Smooth muscle cell (in vitro differentiated cells): ENCODE results near the gene SMARCAD1. TPM values are rescaled to one million over a fixed set of nuclear protein-coding genes. Genes with fewer than 3 reads are reported as not detected.
"Not testable (repeated sequence)": the region's sequence is repeated elsewhere in the genome, so short reads cannot be mapped to it uniquely, and the experiment has no call there.

ENCODE experiments used
- DNase-seq: peaks from one replicate; lab custom pipeline; 2025; ENCODE audit not compliant: unreplicated experiment; lab: John Stamatoyannopoulos, UW
- H2AFZ ChIP-seq: fragments of 200-600 bp; sonication (generic); 2 replicates; pipeline ENCODE4 v1.6.0; 2016; ENCODE audit warnings: antibody characterized with exemption, low read depth, mild to moderate bottlenecking
- H3F3A ChIP-seq: fragments of 200-600 bp; sonication (generic); 2 replicates; pipeline ENCODE4 v1.6.0; 2017; ENCODE audit warnings: antibody characterized with exemption, low read depth
- H3K27ac ChIP-seq: fragments of 200-600 bp; sonication (generic); 2 replicates; pipeline ENCODE4 v1.5.1; 2016; ENCODE audit warnings: low read depth, mild to moderate bottlenecking
- H3K27me3 ChIP-seq: fragments of 200-600 bp; sonication (generic); 2 replicates; pipeline ENCODE4 v1.6.1; 2016; ENCODE audit warnings: low read depth, mild to moderate bottlenecking
- H3K36me3 ChIP-seq: fragments of 200-600 bp; sonication (generic); 2 replicates; pipeline ENCODE4 v1.5.1; 2016; ENCODE audit warnings: low read depth
- H3K4me1 ChIP-seq: fragments of 200-600 bp; sonication (generic); 2 replicates; pipeline ENCODE4 v1.5.1; 2016; ENCODE audit warnings: low read depth
- H3K4me2 ChIP-seq: fragments of 200-600 bp; sonication (generic); 2 replicates; pipeline ENCODE4 v1.6.0; 2016; ENCODE audit warnings: mild to moderate bottlenecking
- H3K4me3 ChIP-seq: fragments of 200-600 bp; sonication (generic); 2 replicates; pipeline ENCODE4 v1.5.1; 2016; ENCODE audit warnings: mild to moderate bottlenecking
- H3K79me2 ChIP-seq: fragments of 200-600 bp; sonication (generic); 2 replicates; pipeline ENCODE4 v1.6.0; 2016; ENCODE audit warnings: low read depth, mild to moderate bottlenecking
- H3K9ac ChIP-seq: fragments of 200-600 bp; sonication (generic); 2 replicates; pipeline ENCODE4 v1.6.0; 2016; ENCODE audit warnings: low read depth
- H3K9me3 ChIP-seq: fragments of 200-600 bp; sonication (generic); replicated peaks from 2 replicates; pipeline ENCODE4 v1.5.1; 2016; ENCODE audit warnings: low read depth
- H4K20me1 ChIP-seq: fragments of 200-600 bp; sonication (generic); 2 replicates; pipeline ENCODE4 v1.6.0; 2016; ENCODE audit warnings: low read depth
- WGBS: methylation state at CpG from one replicate; pipeline ENCODE4 v1.1.7; 2016; ENCODE audit warnings: low lambda C conversion rate; 5-methylcytosine and 5-hydroxymethylcytosine counted together
- polyA plus RNA-seq: library from polyadenylated mRNA; unstranded; fragments of >200 nt; fragmentation: Nextera tagmentation; extraction: Ambion mirVana; gene quantifications from 2 replicates; pipeline ENCODE4 v1.2.1, GENCODE V29; 2016
- total RNA-seq: library from RNA; depleted of rRNA; stranded (reverse); fragments of >200 nt; gene quantifications from 2 replicates; pipeline ENCODE4 v1.2.3, GENCODE V29; 2014
- TF ChIP-seq, protein P1 (sequence below): fragments of 200-600 bp; sonication (generic); IDR thresholded peaks from 2 replicates; pipeline ENCODE4 v1.5.1; 2017; ENCODE audit warnings: borderline replicate concordance, mild to moderate bottlenecking, antibody characterized with exemption; ENCODE audit not compliant: insufficient read depth, poor library complexity, severe bottlenecking

SMARCAD1 gene
- total and polyA plus RNA-seq, 2 experiments from 2014 or later = 12.6 to 42.7 TPM

DNA sequence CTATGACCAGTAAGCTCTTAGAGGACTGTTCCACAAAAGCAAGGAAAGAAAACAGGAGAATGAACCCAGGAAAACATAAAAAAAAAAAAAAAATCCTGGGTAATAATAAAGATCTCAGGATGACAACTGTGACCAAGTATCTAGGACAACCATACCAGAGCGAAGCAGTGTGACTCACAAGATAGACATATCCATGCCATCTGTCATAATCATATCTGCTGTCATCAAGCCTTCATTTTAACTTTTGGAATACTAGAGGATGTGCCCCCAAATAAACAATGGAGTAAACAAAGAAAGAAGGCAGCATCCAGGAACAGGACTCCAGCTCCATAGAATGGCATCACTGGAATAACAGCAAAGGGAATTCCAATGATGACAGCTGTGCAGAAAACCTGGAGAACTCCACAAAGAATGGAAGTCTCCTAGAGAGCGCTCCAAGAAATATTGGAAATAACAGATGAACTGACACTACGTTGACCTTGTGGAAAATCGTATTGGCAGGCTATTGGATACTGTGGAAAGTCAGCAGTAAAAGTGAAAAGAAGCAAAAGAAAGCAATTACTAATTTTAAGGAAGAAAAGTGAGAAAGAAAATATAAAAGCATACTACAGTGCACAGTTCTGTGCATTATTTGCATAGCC is 99.7 kb downstream of the SMARCAD1 start:
- DNase-seq = no peak
- H3K9ac ChIP-seq = no peak overlapping the region
- no peaks in the 10 kb centered on the region for H3K36me3 ChIP-seq
- H3K9me3 ChIP-seq = no peaks in the 10 kb centered on the region
- no peak overlapping the region for H2AFZ ChIP-seq
- H3F3A ChIP-seq = no peaks in the 10 kb centered on the region
- no peaks in the 10 kb centered on the region for H4K20me1 ChIP-seq
- TF ChIP-seq, protein P1, sequence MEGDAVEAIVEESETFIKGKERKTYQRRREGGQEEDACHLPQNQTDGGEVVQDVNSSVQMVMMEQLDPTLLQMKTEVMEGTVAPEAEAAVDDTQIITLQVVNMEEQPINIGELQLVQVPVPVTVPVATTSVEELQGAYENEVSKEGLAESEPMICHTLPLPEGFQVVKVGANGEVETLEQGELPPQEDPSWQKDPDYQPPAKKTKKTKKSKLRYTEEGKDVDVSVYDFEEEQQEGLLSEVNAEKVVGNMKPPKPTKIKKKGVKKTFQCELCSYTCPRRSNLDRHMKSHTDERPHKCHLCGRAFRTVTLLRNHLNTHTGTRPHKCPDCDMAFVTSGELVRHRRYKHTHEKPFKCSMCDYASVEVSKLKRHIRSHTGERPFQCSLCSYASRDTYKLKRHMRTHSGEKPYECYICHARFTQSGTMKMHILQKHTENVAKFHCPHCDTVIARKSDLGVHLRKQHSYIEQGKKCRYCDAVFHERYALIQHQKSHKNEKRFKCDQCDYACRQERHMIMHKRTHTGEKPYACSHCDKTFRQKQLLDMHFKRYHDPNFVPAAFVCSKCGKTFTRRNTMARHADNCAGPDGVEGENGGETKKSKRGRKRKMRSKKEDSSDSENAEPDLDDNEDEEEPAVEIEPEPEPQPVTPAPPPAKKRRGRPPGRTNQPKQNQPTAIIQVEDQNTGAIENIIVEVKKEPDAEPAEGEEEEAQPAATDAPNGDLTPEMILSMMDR = no peak
- WGBS = 72% methylated on average over 4 of the region's 4 CpGs
- no peaks in the 10 kb centered on the region for H3K79me2 ChIP-seq
- no peaks in the 10 kb centered on the region for H3K27me3 ChIP-seq
- no peak overlapping the region for H3K4me3 ChIP-seq
- H3K4me2 ChIP-seq = no peak overlapping the region
- H3K4me1 ChIP-seq = no peaks in the 10 kb centered on the region
- H3K27ac ChIP-seq = no peak overlapping the region

DNA sequence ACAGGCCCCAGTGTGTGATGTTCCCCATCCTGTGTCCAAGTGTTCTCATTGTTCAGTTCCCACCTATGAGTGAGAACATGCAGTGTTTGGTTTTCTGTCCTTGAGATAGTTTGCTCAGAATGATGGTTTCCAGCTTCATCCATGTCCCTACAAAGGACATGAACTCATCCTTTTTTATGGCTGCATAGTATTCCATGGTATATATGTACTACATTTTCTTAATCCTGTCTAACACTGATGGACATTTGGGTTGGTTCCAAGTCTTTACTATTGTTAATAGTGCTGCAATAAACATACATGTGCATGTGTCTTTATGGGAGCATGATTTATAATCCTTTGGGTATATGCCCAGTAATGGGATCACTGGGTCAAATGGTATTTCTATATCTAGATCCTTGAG is 112.3 kb downstream of the SMARCAD1 start:
- H3K36me3 ChIP-seq, H3K4me2 ChIP-seq, H3F3A ChIP-seq, H3K9me3 ChIP-seq, H3K27me3 ChIP-seq, H3K9ac ChIP-seq, H3K4me1 ChIP-seq, H3K27ac ChIP-seq, DNase-seq, H4K20me1 ChIP-seq, H3K4me3 ChIP-seq, H3K79me2 ChIP-seq, H2AFZ ChIP-seq: not testable (repeated sequence)

DNA sequence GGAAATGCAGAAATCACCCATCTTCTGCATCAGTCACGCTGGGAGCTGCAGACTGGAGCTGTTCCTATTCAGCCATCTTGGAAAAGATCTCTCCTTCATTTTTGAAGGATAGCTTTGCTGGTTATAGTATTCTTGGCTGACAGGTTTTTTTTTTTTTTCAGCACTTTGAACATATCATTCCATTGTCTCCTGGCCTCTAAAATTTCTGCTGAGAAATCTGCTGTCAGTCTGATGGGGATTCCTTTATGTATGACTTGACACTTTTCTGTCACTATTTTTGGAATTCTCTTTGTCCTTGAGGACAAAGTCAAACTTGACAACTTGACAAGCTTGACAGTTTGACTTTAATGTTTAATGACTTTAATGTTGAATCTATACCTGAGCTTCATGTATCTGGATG is 118.2 kb downstream of the SMARCAD1 start:
- H2AFZ ChIP-seq = no peak overlapping the region
- H3K9ac ChIP-seq = no peak overlapping the region
- H3K9me3 ChIP-seq = peaks cover 7% of the 10 kb centered on the region
- H3F3A ChIP-seq = no peaks in the 10 kb centered on the region
- DNase-seq = no peak
- no peaks in the 10 kb centered on the region for H4K20me1 ChIP-seq
- H3K27me3 ChIP-seq = no peaks in the 10 kb centered on the region
- H3K4me2 ChIP-seq = no peak overlapping the region
- 83% methylated on average over 1 of the region's 1 CpG for WGBS
- no peaks in the 10 kb centered on the region for H3K79me2 ChIP-seq
- no peaks in the 10 kb centered on the region for H3K4me1 ChIP-seq
- no peak overlapping the region for H3K4me3 ChIP-seq
- TF ChIP-seq, protein P1 = no peak
- no peaks in the 10 kb centered on the region for H3K36me3 ChIP-seq
- H3K27ac ChIP-seq = no peak overlapping the region

DNA sequence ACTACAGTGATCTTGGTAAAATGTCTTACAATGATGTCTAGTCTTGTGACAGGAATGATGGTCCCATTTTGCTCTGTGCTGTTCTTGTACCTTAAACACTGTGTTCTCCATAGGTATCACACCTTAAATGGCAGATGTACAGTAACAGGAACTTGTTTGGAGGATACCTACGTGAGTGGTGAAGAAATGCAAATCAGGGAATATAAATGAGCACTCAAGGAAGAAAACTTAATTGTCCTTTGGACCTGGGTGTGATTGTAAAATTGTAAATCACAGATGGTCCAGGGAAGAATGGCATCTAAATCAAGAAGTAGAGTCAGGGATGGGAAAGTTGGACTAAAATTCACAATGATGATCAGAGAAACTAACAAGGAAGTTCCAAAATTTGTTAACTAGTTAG is 122.3 kb downstream of the SMARCAD1 start:
- no peak overlapping the region for H3K9ac ChIP-seq
- no peaks in the 10 kb centered on the region for H3K27me3 ChIP-seq
- H3K36me3 ChIP-seq = no peaks in the 10 kb centered on the region
- H3K4me1 ChIP-seq = peaks cover 6% of the 10 kb centered on the region
- no peak overlapping the region for H3K4me3 ChIP-seq
- DNase-seq = no peak
- H3K9me3 ChIP-seq = peaks cover 7% of the 10 kb centered on the region
- TF ChIP-seq, protein P1 = no peak
- H2AFZ ChIP-seq = no peak overlapping the region
- H3F3A ChIP-seq = no peaks in the 10 kb centered on the region
- no peaks in the 10 kb centered on the region for H3K79me2 ChIP-seq
- H4K20me1 ChIP-seq = no peaks in the 10 kb centered on the region
- H3K4me2 ChIP-seq = no peak overlapping the region
- 87% methylated on average over 1 of the region's 1 CpG for WGBS
- no peak overlapping the region for H3K27ac ChIP-seq
